A549 (cell line): Measurements from ENCODE around the gene TRDMT1.

Experiments
- CTCF ChIP-seq: fragments of >200 bp; sonication (Bioruptor Twin); formaldehyde crosslinking; IDR thresholded peaks from 3 replicates; pipeline ENCODE4 v1.5.1; 2016
- EP300 ChIP-seq, 2 experiments: fragments of >200 bp; sonication (Bioruptor Twin); formaldehyde crosslinking; IDR thresholded peaks; 2 replicates in 1 of 2; 3 replicates in 1 of 2; pipeline ENCODE4 v1.6.1; 2016 to 2017
- HOXB5 ChIP-seq: fragments of 250-450 bp; sonication (Bioruptor Pico); IDR thresholded peaks from 2 replicates; pipeline ENCODE4 v1.5.0; 2020; ENCODE audit warnings: mild to moderate bottlenecking, moderate library complexity
- JUN ChIP-seq, 2 experiments: fragments of >200 bp; sonication (Bioruptor Twin); formaldehyde crosslinking; IDR thresholded peaks; 2 replicates in 1 of 2; 3 replicates in 1 of 2; pipeline ENCODE4 v1.6.1; 2016 to 2017
- KDM1A ChIP-seq: fragments of 200-600 bp; sonication (generic); IDR thresholded peaks from 2 replicates; pipeline ENCODE4 v1.6.1; 2016; ENCODE audit warnings: low read depth, mild to moderate bottlenecking
- MAFK ChIP-seq: fragments of 450-650 bp; IDR thresholded peaks from 2 replicates; pipeline ENCODE4 v1.6.1; 2014; ENCODE audit not compliant: partially characterized antibody
- POLR2A ChIP-seq: IDR thresholded peaks from 2 replicates; pipeline ENCODE4 v1.6.1; 2012; ENCODE audit warnings: mild to moderate bottlenecking, low read length
- RNF2 ChIP-seq: fragments of 200-600 bp; sonication (generic); IDR thresholded peaks from 2 replicates; pipeline ENCODE4 v1.6.1; 2016; ENCODE audit warnings: low read depth, mild to moderate bottlenecking, antibody characterized with exemption, moderate library complexity, borderline replicate concordance
- SMC3 ChIP-seq: fragments of >200 bp; sonication (Bioruptor Twin); formaldehyde crosslinking; IDR thresholded peaks from 3 replicates; pipeline ENCODE4 v1.6.1; 2018; ENCODE audit warnings: inconsistent platforms
- ZSCAN20 ChIP-seq: fragments of 250-450 bp; sonication (Bioruptor Pico); IDR thresholded peaks from 2 replicates; pipeline ENCODE4 v1.8.0; 2022; ENCODE audit warnings: mild to moderate bottlenecking, moderate library complexity

- TF ChIP-seq CTCF = no peak
- TF ChIP-seq MAFK = no peak
- no peak for TF ChIP-seq POLR2A
- no peak for TF ChIP-seq SMC3
- no peak for TF ChIP-seq EP300 (IDR thresholded peaks at IDR 0.05)
- TF ChIP-seq RNF2 = no peak
- 0 out of 5 replicates have a peak, but pooled peaks of 1 of the 2 experiments have one; percentile 4 for TF ChIP-seq JUN (IDR thresholded peaks at IDR 0.05)
- no peak for TF ChIP-seq ZSCAN20 (CRISPR knock-in tag)
- TF ChIP-seq KDM1A = no peak
- TF ChIP-seq HOXB5 (CRISPR knock-in tag) = no peak
Measured at GRCh38 chr10:17233286-17233991, 32.0 kb upstream of the TRDMT1 start.
